HG02981 (cell line): ENCODE measurements around the gene IFT43.

Source experiments
- ATAC-seq: cut with Tn5 transposase; IDR thresholded peaks from one replicate; pipeline ENCODE4 v1.9.1; 2021; ENCODE audit warnings: mild to moderate bottlenecking, moderate library complexity; ENCODE audit not compliant: unreplicated experiment

Gene IFT43

DNA sequence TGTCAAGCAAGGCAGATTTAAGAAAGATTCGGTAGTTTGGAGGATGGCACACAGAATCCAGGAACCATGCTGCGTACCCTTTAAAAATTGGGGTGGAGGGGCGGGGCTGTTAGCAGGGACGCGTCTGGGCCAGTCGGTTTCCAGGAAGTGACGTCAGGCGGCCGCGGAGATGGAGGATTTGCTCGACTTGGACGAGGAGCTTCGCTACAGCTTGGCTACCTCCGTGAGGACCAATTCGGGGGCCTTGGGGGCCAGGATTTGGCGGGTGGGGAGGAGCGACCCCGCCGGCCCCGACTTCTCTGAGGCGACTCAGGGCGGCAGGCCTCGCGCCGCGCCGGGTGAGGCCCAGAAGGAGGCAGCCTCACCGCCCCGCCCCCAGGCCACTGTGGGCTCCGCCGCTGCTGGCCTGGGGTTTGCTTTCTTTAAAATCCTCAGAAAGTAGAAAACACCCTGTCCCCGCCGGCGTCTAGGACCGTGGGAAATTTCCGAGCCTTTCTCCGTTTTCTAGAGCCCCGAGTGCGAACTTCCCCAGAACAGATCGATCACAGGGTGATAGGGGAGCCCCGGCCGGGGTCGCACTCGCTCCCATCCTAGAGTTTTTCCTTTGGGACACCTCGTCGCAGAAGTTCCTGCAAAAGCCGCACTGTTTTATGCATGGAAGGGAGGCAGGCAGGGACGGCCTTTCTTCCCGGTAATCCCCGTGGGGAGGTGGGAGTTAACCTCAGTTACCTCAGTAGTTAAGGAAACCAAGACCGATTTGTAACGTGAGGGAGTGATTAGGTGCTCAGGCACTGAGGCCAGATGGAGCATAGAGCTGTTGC is at the start of gene IFT43:
TSS of gene IFT43 (plus strand) at position 146 of the 821 bp plus-strand sequence. CDS start at position 170, 24 bp downstream.
- peak; percentile 70 for ATAC-seq

DNA sequence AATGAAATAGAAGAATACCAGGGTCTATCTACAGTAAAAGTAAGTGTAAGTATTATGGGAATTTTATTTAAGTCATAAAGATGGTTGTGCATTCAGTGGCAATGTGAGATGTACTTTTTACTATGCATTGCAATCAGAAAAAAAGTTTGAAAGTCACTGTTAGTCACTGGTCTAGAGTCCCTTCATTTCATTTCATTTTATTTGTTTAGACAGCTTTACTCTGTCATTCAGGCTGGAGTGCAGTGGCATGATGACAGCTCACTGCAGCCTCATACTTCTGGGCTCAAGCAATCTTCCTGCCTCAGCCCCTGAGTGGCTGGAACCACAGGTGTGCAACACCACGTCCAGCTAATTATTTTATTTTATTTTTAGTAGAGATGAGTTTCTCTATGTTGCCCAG is 46.4 kb upstream of the IFT43 start:
- no peak for ATAC-seq

DNA sequence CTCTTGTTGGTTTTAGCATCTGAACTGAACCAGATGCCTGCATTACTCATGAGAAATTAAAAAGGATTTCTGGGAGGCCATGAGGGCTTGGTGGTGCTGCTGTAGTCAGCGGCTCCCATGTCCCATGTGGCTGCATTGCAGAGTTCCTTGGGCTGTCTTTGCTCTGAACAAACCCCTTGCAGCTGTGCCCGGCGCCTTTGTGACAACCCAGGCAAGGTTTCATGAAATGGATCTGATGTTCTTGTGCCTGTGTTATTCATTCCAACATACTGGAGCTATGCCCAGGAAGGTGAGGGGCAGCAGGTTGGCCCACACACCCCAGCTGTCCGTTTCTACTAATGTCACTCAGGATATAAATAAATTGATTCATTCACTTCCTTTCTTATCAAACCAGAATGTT is 44.5 kb upstream of the IFT43 start:
- ATAC-seq = no peak

DNA sequence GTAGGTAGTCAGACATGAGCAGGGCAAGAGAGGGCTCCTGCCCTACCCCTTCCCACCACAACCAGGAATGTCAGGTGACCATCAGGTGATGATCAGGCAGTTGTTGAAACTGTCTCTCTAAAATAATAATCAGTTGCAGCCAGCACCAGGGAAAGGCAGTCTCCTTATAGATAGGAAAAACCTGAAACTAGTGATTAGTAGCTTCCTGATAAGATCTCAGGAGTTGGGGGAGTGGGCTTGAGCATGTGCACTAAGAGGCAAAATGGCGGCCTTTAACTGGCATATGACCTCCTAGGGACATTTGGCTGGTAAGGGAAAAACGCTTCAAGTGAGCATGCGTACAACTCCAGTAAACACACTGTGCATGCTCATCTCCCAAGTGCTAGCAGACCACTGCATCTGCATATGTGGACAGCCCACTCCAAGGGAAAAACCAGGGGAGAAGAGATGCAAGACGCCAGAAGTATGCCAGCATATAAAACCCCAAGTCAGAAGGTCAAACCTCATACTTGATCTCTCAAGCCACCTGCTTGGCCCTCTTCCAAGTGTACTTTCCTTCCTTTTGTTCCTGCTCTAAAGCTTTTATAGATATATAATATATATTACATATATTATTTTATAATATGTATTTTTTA is 40.8 kb upstream of the IFT43 start:
- no peak for ATAC-seq

DNA sequence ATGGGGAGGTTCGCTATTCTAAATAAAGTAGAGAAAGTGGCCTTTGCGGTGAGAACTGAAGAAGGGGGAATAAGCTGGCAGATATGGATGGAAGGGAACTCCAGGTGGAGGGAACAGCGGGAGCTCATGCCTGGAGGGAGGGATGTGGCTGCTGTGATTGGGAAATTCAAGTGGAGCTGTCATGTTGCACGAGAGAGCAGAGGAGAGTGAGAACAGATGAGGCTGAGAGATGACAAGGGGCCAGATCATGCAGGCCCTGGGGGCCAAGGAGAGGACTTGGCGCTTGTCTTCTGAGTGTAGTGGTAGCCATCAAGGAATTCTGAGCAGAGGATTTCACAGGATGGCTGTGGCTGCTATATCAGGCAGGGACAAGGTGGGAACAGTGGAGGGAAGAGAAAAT is 38.8 kb upstream of the IFT43 start:
- ATAC-seq = no peak

DNA sequence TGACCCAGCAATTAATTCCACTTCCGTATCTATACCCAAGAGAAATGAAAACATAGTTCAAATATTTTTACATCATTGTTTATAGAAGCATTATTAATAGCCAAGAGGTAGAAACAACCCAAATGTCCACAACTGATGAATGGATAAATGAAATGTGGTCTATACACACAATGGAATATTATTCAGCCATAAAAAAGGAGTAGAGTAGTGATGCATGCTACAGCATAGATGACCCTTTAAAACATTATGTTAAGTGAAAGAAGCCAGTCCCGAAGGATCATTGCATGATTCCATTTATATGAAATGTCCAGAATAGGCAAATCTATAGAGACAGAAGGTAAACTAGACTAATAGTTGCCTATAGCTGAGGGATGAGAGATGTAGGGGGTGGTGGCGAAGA is 33.1 kb upstream of the IFT43 start:
- ATAC-seq = no peak

DNA sequence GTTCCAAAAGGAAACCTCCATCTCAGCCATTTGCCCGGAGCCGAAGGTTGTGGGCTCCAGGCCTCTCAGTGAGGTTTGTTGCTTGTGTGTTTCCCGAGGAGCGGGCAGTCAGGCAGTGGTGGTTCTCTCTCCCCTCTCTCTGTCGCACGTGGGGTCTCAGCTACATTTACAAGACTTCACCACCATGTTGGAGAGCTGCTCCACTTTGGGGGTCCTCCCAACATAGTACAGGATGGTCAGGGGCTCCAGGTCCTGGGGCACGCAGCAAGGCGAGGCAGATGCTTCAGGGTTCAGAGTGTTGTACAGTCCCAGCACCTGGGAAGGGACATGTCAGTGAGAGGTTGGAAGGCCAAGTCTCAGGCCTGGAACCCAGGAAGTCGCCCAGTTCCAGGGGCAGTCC is 26.5 kb upstream of the IFT43 start:
- ATAC-seq = no peak

DNA sequence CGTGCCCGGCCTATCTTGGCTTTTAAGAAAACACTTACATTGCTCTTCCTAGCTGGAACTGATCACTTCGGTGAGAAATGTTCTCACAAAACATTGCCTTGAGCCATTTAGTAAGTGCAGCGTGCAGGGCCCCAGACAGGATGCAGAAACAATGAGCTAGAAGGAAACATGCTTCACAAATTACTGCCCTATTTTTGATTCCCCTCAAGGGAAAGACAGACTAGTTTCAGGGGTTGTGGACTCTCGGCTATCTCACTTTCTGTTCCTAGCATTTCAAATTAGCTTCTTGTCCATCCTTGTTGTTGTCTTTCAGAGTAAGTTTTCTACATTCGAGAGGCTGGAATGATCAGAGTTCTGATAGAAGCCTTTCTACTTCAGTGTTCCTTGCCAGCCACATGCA is 25.3 kb upstream of the IFT43 start:
- peak; percentile 75 for ATAC-seq

DNA sequence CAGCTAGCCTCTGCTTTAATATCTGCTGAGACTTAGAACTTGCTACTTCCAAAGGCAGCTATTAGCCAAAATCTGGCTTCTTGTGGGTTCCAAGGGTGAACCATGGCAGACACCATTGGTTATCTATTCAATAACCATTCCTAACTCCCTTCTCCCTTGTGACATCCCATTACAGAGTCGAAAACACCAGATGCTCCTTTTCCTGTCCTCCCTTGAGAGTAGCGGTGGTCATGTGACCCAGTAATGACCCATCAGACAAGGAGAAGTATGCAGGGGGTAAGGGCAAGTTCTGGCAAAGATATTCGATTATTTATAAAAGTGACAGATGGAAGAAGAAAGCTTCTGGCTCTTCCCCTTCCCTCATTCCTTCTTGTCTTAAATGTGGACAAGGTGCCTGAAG is 23.9 kb upstream of the IFT43 start:
- no peak for ATAC-seq

DNA sequence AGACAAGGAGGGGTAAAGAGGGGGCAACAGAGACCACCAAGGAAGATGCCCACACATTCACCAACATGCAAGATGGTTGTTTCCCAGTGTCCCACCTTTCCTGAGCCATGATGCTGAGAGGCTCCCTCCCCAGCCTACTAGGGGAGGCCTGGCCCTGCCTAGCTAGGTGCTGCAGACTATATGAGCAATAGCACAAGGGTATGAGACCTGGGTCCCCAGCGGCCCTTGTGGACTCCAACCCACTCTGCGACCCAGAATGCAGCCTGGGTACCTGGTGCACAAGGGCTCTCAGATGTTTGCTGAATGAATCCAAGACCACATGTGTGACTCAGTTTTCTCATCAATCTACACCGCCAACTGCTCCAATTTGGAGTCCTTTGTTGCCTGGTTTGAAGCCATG is 17.7 kb upstream of the IFT43 start:
- no peak for ATAC-seq

DNA sequence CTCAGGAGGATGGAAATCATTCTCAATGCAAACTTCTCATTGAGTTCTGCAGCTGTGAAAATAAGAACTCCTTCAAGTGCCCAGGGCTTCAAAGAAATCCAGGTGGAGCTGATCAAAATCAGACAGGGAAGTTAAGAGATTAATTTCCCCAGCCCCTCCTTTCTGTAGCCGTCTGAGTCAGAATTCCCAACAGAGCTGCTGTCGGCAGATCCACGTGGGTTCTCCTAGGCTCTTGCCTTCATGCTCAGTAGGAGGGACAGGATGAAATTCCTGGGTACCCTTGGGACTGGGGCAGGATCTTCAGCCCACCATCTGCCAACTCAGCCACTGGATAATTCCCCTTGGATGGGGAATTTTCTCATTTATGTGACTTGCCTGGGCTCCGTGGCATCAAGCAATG is 17.1 kb upstream of the IFT43 start:
- ATAC-seq = no peak

DNA sequence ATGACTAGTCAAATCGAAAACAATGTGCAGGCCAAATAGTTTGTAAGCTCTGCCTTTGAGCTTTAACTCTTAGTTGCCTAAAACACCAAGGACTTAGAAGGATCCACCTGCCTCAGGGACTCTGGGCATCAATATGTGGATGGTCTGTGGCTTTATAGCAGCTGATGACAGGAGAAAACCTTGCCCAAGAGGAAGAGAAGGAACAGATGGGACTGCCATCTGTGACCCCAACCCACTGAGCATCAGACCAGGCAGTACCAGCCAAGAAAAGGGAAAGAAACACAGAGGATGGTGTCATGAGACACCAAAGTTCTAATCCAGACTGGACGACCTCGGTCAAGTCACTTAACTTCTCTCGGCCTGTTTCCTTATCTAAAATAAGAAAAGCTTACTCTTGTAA is 16.4 kb upstream of the IFT43 start:
- no peak for ATAC-seq

DNA sequence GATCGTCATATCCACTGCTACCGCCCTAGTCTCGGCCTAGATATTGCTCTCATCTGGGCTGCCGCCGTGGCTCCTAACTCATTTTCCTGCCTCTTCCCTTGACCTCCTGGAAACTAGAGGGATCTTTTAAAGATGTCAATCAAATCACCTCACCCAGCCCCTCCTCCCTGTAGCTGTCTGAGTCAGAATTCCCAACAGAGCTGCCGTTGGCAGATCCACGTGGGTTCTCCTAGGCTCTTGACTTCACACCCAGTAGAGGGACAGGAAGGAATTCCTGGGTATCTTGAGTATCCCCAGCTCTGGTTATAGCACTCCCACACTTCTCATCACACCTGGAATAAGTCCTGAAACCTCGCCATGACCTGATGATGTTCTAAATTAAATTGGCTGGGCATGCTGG is 15.7 kb upstream of the IFT43 start:
- no peak for ATAC-seq

DNA sequence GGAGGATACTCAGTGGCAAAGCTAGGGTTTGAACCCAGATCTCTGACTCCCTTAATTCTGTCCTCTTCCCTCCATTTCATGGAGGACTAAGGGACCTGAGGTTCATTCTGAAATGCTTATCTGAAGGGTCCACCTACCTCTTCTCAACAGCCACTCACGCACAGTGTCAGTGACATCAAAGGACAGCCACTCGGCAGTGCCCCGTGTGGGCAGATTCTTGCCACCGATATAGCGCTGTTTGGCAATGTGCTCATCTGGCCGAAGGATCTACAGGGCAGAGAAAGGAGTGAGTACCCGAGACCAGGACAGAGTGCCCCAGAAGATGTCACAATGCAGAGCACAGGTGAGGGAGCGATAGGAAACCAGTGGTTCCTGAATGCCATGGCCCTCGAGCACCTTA is 14.6 kb upstream of the IFT43 start:
- ATAC-seq = no peak

DNA sequence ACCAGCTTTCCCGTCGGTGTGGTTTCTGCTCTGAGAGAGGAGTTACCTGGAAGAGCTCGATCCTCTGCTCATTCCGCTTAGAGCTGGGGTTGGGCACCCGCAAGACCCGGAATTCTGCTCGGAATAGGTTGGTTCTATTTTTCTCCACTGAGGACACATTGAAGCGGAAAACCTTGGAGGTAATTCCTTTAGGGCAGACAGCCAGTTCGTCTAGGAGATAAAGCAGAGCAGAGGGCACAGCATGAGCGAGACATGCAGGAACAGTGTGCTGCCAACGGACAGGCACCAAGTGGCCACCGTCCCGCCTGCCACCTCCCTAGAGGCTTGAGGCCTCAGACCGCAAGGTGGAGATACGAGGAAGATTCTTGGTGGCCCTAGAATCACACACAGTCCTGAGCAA is 14.1 kb upstream of the IFT43 start:
- ATAC-seq = no peak

DNA sequence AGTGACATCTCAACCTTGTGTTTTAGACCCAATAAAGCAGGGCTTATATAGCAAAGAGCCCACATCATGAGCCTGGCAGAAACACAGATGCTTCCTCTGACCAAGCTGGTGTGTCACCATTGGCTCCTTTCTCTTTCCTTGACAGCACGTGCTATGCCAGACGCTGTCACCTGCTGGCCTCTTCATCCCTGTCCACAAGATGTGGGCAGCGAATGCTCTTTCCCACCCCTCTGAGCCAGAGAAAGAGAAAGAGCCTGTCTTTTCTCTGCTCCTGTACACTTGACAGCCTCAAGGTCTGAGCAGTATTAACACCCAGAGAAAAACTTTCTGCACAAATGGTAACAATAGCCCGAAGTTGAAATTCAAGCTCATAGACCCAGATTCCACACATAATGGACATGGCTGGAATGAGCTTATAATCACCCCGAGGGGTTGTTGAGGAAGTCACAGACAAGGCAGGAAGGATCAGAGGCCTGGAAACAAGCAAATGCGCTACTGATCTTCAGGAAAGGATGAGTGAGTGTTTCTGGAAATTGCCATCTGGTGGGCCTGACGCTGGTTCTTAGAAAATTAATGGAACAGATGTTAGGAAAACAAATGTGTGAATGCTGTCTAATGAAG is 12.7 kb upstream of the IFT43 start:
- ATAC-seq = no peak

DNA sequence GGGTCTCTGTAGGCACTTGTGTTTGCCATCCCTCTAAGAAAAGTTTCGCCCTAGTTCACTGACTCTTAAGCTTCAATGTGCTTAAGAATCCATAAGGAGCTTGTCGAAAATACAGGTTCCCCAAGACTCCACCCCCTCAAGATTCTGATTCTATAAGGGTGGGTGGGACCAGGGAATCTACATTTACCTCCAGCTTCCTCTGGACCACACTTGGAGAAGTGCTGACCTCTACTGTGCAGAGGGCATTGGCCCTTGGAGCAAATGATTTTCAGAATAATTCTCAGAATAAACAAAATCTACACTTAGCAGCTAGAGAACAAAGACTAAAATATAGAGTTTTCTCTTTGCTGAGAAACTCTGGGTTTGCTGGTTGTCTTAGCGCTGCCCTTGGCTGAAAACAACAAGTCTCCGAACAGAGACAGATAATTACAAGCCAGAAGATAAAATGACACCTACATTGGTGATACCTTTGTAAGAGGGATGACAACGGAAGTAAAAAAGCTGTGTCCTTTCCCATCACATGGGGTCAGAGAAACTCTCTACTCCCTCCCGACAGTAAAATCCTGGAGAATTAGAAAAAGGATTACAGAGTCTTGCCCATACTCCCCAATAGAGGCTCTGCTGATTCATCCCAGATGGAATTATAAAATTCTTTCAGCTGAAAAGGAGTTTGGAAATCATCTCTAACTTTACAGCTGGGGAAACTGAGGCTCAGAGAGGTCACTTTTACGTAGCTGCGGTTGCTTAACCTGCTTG is 8.6 kb upstream of the IFT43 start:
- ATAC-seq = no peak

DNA sequence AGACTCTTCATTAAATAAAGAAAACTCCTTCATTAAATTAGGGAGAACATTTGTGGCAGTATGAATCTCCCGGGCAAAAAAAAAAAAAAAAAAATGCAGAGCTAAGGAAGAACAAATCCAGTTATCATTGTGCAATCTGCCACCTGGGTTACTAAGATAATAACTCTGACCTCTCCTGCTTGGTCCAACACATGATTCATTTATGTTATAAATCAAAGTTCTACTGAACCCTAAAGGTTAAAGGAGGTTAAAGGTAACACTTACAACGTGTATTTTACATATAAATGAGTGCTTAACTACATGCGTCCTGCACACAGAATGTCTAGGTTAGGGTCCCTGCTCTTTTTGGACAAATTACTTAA is 8.0 kb upstream of the IFT43 start:
- no peak for ATAC-seq

DNA sequence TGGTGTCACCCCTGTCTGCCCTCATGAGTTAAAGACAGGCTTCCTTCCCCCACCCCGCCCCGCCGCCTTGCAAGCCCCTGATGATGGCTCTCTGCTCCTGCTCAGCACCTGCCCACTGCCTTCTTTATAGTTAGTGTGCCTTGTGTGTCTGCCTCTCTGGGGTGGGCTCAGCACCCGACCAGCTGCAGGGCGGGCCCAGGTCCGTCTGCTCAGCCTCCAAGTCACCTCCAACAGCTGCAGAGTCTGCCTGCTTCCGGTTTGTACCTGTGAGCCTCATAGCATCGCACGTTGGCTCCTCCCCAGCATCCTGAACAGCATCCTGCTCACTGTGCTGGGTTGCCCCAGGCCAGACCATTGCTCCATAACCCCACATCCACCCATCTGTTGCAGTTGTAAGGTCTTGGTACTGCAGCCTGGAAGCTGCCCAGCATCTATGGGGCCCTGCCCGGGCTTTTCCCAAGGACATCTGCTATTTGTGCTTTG is 7.3 kb upstream of the IFT43 start:
- ATAC-seq = no peak

DNA sequence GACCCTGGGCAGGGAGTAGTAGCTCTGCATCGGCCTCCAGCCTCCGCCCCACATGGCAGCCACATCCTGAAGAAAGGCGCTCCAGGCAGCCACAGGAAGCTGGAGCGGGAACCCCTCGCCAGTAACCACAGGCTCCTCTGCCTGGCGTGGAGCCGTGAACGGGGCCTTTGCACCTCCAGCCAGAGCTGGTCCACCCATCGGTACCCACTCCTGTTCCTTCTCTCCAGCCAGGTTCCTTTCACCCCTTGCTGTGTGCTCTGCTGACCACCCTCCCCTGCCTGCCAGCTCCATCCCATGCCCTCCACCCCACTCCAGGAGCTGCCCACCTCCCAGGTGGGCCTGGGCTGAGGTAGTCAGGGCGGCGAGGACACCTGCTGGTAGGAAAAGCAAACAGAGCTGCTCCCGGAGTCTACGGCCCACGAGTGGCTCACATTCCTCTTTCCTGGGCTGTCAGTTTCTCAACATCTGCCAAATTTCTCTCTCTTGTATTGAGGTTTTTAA is 6.4 kb upstream of the IFT43 start:
- ATAC-seq = no peak
